Thoracic aorta (tissue), 2 donors: ENCODE data around the gene SPATA25. TPM values are rescaled to one million over a fixed set of nuclear protein-coding genes. Genes with fewer than 3 reads are reported as not detected.
"Not testable (repeated sequence)": the region's sequence is repeated elsewhere in the genome, so short reads cannot be mapped to it uniquely, and the experiment has no call there.

Experiments used
- ATAC-seq: fragments of 150-250 bp; one replicate; pipeline ENCODE4 v1.8.0; 2017; ENCODE audit warnings: low read depth; ENCODE audit not compliant: insufficient number of reproducible peaks, low FRiP score
- DNase-seq: peaks from one replicate; pipeline ENCODE4 v3.0.0-alpha.2; 2020; ENCODE audit warnings: low spot score
- H3K27ac ChIP-seq, 2 donors: fragments of 200-600 bp; sonication (generic); 1 replicate in 1 of 2; 2 replicates in 1 of 2; pipeline ENCODE4 v1.5.1; 2016; ENCODE audit warnings: mild to moderate bottlenecking in 2 of 2, moderate library complexity in 2 of 2
- H3K27me3 ChIP-seq: fragments of 200-600 bp; sonication (generic); replicated peaks from 2 replicates; pipeline ENCODE4 v1.6.0; 2016; ENCODE audit warnings: mild to moderate bottlenecking; ENCODE audit not compliant: insufficient read depth
- H3K36me3 ChIP-seq: fragments of 200-600 bp; sonication (generic); one replicate; pipeline ENCODE4 v1.5.1; 2016
- H3K4me1 ChIP-seq, 2 donors: fragments of 200-600 bp; sonication (generic); 1 replicate in 1 of 2; 2 replicates in 1 of 2; pipeline versions ENCODE4 v1.5.1 to v1.6.0; 2016; ENCODE audit warnings: low read depth in 2 of 2, mild to moderate bottlenecking in 1 of 2; ENCODE audit not compliant: control insufficient read depth in 1 of 2
- H3K4me3 ChIP-seq: fragments of 200-600 bp; sonication (generic); 2 replicates; pipeline ENCODE4 v1.5.1; 2016; ENCODE audit warnings: mild to moderate bottlenecking
- H3K9me3 ChIP-seq: fragments of 200-600 bp; sonication (generic); 2 replicates; pipeline ENCODE4 v1.5.1; 2016
- total RNA-seq, 2 donors: library from RNA; depleted of rRNA; stranded (reverse); fragments of >200 nt; gene quantifications; one replicate each; pipeline versions ENCODE4 v1.1.0 to v1.2.3, GENCODE V29; 2016
- TF ChIP-seq, protein P1 (sequence below): fragments of 200-600 bp; sonication (generic); IDR thresholded peaks from one replicate; pipeline ENCODE4 v1.5.1; 2019; ENCODE audit warnings: antibody characterized with exemption

The SPATA25 gene
- total RNA-seq, 2 donors from 2014 or later: 16.6 to 16.7 TPM

DNA sequence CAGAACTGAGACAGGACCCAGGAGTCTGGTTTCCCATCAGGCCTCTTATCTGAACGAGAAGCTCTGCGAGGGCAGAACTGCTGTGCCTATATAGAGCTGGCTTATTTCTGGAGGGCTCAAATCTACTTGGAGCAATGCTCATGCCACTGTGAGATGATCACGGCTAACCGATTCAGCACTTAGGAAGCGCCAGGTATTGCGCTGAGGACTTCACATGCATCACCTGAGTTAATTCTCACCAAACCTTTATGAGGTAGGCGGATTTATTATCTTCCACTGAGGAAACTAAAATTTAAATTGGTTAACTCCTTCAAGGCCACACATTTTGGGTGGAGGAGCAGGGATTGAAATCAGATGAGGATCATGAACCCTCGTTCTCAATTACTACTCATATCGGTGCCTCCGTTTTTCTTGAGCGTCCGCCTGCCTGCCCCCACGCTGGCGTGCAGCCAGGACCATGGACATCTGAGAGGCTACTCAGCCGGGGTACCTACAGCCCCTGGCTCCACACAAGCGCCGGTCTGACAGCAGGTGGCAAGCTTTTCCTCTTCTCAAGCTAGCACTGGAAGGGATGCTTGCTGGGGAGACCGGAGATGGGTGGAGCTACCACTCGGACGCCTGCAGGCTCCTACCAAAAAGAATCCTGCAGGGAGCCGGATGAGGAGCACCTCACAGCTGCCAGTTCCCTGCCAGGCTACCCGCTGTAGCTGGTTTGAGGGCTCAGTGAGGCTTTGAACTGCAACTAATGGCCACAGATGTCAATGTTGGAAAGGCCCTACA, 46.0 kb upstream of the SPATA25 start:
- DNase-seq (no peak), ATAC-seq (no peak)

DNA sequence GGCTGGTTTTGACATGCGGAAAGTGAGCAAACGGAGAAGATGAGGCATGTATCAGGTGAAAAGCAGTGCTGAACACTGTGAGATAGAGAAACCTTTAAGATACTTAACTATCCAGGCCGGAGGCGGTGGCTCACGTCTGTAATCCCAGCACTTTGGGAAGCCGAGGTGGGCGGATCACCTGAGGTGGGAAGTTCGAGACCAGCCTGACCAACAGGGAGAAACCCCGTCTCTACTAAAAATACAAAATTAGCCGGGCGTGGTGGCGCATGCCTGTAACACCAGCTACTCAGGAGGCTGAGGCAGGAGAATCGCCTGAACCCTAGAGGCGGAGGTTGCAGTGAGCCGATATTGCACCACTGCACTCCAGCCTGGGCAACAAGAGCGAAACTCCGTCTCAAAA, 44.3 kb upstream of the SPATA25 start:
- H3K27ac ChIP-seq, H3K27me3 ChIP-seq, DNase-seq, H3K36me3 ChIP-seq, H3K4me3 ChIP-seq, ATAC-seq, H3K9me3 ChIP-seq: not testable (repeated sequence)
- H3K4me1 ChIP-seq: peaks cover 9 to 20% of the 10 kb centered on the region in 2 donors

More for the DNA sequence above, 46.0 kb upstream of the SPATA25 start:
- Histone ChIP-seq H3K36me3 (peaks cover 13% of the 10 kb centered on the region), H3K9me3 (no peaks in the 10 kb centered on the region), H3K27ac (peak overlapping the region; percentile 99 to 100), H3K4me3 (peak overlapping the region; percentile 97), H3K4me1 (peaks cover 11 to 27% of the 10 kb centered on the region in 2 donors), H3K27me3 (no peaks in the 10 kb centered on the region)
- TF ChIP-seq, protein P1, sequence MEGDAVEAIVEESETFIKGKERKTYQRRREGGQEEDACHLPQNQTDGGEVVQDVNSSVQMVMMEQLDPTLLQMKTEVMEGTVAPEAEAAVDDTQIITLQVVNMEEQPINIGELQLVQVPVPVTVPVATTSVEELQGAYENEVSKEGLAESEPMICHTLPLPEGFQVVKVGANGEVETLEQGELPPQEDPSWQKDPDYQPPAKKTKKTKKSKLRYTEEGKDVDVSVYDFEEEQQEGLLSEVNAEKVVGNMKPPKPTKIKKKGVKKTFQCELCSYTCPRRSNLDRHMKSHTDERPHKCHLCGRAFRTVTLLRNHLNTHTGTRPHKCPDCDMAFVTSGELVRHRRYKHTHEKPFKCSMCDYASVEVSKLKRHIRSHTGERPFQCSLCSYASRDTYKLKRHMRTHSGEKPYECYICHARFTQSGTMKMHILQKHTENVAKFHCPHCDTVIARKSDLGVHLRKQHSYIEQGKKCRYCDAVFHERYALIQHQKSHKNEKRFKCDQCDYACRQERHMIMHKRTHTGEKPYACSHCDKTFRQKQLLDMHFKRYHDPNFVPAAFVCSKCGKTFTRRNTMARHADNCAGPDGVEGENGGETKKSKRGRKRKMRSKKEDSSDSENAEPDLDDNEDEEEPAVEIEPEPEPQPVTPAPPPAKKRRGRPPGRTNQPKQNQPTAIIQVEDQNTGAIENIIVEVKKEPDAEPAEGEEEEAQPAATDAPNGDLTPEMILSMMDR: no peak

- Histone ChIP-seq H3K27ac (no peak overlapping the region), H3K4me3 (no peak overlapping the region), H3K36me3 (no peaks in the 10 kb centered on the region), H3K9me3 (no peaks in the 10 kb centered on the region), H3K4me1 (peaks cover 6 to 15% of the 10 kb centered on the region in 2 donors), H3K27me3 (no peaks in the 10 kb centered on the region)
- ATAC-seq (no peak), DNase-seq (no peak)
- TF ChIP-seq, protein P1: no peak
Measured at GRCh38 chr20:45927071-45927878, 39.9 kb upstream of the SPATA25 start.

- ATAC-seq (no peak), DNase-seq (no peak)
- Histone ChIP-seq H3K9me3 (no peaks in the 10 kb centered on the region), H3K36me3 (no peaks in the 10 kb centered on the region), H3K4me3 (no peak overlapping the region), H3K27ac (no peak overlapping the region), H3K27me3 (no peaks in the 10 kb centered on the region), H3K4me1 (peaks cover 6 to 15% of the 10 kb centered on the region in 2 donors)
- TF ChIP-seq, protein P1: no peak
Measured at GRCh38 chr20:45926731-45927070, 39.3 kb upstream of the SPATA25 start.

DNA sequence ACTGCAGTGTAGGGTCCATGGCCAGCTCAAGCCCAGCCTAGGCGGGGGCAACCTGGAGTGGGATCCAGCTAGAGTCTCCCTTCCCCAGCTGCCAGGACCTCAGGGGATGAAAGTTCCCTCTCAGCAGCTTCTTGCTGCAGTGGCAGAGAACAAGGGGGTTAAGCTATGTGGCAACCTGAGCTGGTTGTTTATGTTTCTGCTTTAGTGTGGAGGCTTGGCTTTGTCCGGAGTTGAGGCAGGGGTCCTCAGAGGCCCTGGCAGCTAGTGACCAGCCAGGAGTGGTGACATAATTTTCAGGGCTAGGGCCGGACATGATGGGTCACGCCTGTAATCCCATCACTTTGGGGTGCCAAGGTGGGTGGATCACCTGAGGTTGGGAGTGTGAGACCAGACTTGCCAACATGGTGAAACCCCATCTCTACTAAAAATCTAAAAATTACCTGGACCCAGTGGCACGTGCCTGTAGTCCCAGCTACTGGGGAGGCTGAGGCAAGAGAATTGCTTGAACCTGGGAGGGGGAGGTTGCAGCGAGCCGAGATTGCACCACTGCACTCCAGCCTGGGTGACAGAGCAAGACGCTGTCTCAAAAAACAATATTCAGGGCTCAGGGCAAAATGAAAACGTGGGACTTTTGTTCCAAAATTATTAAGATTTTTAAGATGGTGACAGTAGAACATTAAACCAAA, 38.5 kb upstream of the SPATA25 start:
- ATAC-seq: no peak
- Histone ChIP-seq H3K27me3 (no peaks in the 10 kb centered on the region), H3K4me3 (no peak overlapping the region), H3K36me3 (no peaks in the 10 kb centered on the region), H3K27ac (no peak overlapping the region), H3K4me1 (peaks cover 6 to 15% of the 10 kb centered on the region in 2 donors), H3K9me3 (no peaks in the 10 kb centered on the region)
- TF ChIP-seq, protein P1: no peak
- no peak for DNase-seq
